Measurements from ENCODE around the gene FLNB. TPM values are rescaled to one million over a fixed set of nuclear protein-coding genes. Genes with fewer than 3 reads are reported as not detected.

Gene FLNB
- total and polyA plus RNA-seq, 9 of the 15 experiments (the other 6 are each of a cell fraction or from before 2014, with no cell fraction given): 9.4 to 48.1 (median 25.6) TPM

GRCh38 chr3:58184309-58184981, 176.2 kb downstream of the FLNB start:
- BruUV-seq (replicated peaks): no TSS peak
- in situ Hi-C loops (cut with MboI) (loop anchor here (10.0 kb wide), 2 partner anchors 230 to 350 kb away; partner anchors contain the start of gene ACOX2), intact Hi-C loops (cut with micrococcal nuclease) (no loop called here)
- H2AFZ ChIP-seq (ENCODE audit: low read depth, low read length): 0 out of 2 replicates have a peak overlapping the region, but pooled peaks have one; percentile 16
- H3K36me3 ChIP-seq (ENCODE audit: control insufficient read depth, insufficient read depth, low read length): no peaks in the 10 kb centered on the region
- H3K4me1 ChIP-seq (replicated peaks in 1 of 2; ENCODE audit: control insufficient read depth in 2 of 2, insufficient read depth in 2 of 2, low read length in 2 of 2): peaks cover 4 to 13% of the 10 kb centered on the region in 2 experiments
- no peak overlapping the region for H3K4me2 ChIP-seq (ENCODE audit: insufficient read depth, low read length)
- H3K9me1 ChIP-seq (ENCODE audit: control insufficient read depth, insufficient read depth, low read length): no peaks in the 10 kb centered on the region
- no peak overlapping the region for H3K9ac ChIP-seq (ENCODE audit: insufficient read depth in 1 of 2, low read depth in 2 of 2, low read length in 2 of 2)
- 39% methylated on average over 6 of the region's 11 CpGs for WGBS (ENCODE audit: insufficient coverage, low coverage, missing lambda C conversion rate)
- no peak overlapping the region for H3K4me3 ChIP-seq
- POLR2A ChIA-PET: interaction anchor here (0.7 kb wide), 1 partner anchor 217 kb away, joined by 3 read pairs; no protein-coding TSS in a partner anchor
- CTCF ChIA-PET (ENCODE audit: low intra/inter-chr PET ratio): no interaction called here
- H3K27me3 ChIP-seq (ENCODE audit: control insufficient read depth in 2 of 2, insufficient read depth in 2 of 2, low read length in 2 of 2): no peaks in the 10 kb centered on the region
- FAIRE-seq: no peak
- no peaks in the 10 kb centered on the region for H3K79me2 ChIP-seq (ENCODE audit: control insufficient read depth, insufficient read depth, low read length)
- H3K9me3 ChIP-seq (replicated peaks; ENCODE audit: control insufficient read depth, insufficient read depth, low read depth, low read length): no peaks in the 10 kb centered on the region
- peak; percentile 40; the same call in 2 of the 3 replicates for ATAC-seq
- no peak overlapping the region for H3K27ac ChIP-seq (ENCODE audit: extremely low read depth, low read depth, low read length)
- DNase-seq (ENCODE audit: extremely low read depth in 1 of 4, low spot score in 3 of 4): no peak
- H4K20me1 ChIP-seq (replicated peaks; ENCODE audit: control insufficient read depth, insufficient read depth, low read length): no peaks in the 10 kb centered on the region
- no peak for TF ChIP-seq ARID3B (CRISPR knock-in tag; IDR thresholded peaks at IDR 0.05; ENCODE audit: borderline replicate concordance)
- TF ChIP-seq TOE1 (IDR thresholded peaks at IDR 0.05; ENCODE audit: borderline replicate concordance): peak; percentile 76; the same call in 1 of the 2 replicates
- no peak for TF ChIP-seq TOE1 (CRISPR knock-in tag; IDR thresholded peaks at IDR 0.05; ENCODE audit: borderline replicate concordance, low read depth)
- TF ChIP-seq ZNF586 (CRISPR knock-in tag; conservative IDR thresholded peaks at IDR 0.05): no peak
- no peak for TF ChIP-seq ZNF511 (CRISPR knock-in tag; IDR thresholded peaks at IDR 0.05)
- TF ChIP-seq ZNF75A (CRISPR knock-in tag; IDR thresholded peaks at IDR 0.05): no peak
- TF ChIP-seq SPI1 (IDR thresholded peaks at IDR 0.05; ENCODE audit: borderline replicate concordance, low read depth, low read length): 0 out of 2 replicates have a peak, but pooled peaks have one; percentile 29
- no peak for TF ChIP-seq ZNF639 (CRISPR knock-in tag; conservative IDR thresholded peaks at IDR 0.05 in 1 of 2, IDR thresholded peaks at IDR 0.05 in 1 of 2)
- TF ChIP-seq ERF (CRISPR knock-in tag; IDR thresholded peaks at IDR 0.05): no peak
- TF ChIP-seq NFYB (IDR thresholded peaks at IDR 0.05; ENCODE audit: extremely low read depth, insufficient read length): peak; percentile 22
- TF ChIP-seq E2F6 (IDR thresholded peaks at IDR 0.05; ENCODE audit: borderline replicate concordance in 1 of 2, extremely low read depth in 1 of 2, insufficient read depth in 1 of 2, insufficient read length in 1 of 2, low read depth in 1 of 2, low read length in 1 of 2, poor library complexity in 1 of 2, severe bottlenecking in 1 of 2): peak in 1 of 2 experiments; percentile 29
- TF ChIP-seq TFE3 (CRISPR knock-in tag; IDR thresholded peaks at IDR 0.05): peak; percentile 87

All from K562 (cell line).